DND-41 (cell line): Measurements from ENCODE around the gene CREB3L4.

ENCODE experiments used
- EZH2 ChIP-seq: IDR thresholded peaks from 3 replicates; pipeline ENCODE4 v1.6.1; 2012; ENCODE audit warnings: borderline replicate concordance, low read depth, mild to moderate bottlenecking, moderate library complexity, low read length, inconsistent platforms; ENCODE audit not compliant: severe bottlenecking
- TF ChIP-seq, protein P1 (sequence below): IDR thresholded peaks from 2 replicates; pipeline ENCODE4 v1.5.1; 2012; ENCODE audit warnings: borderline replicate concordance, low read length, moderate library complexity, mild to moderate bottlenecking; ENCODE audit not compliant: poor library complexity, severe bottlenecking; ENCODE audit errors: extremely low read depth

DNA sequence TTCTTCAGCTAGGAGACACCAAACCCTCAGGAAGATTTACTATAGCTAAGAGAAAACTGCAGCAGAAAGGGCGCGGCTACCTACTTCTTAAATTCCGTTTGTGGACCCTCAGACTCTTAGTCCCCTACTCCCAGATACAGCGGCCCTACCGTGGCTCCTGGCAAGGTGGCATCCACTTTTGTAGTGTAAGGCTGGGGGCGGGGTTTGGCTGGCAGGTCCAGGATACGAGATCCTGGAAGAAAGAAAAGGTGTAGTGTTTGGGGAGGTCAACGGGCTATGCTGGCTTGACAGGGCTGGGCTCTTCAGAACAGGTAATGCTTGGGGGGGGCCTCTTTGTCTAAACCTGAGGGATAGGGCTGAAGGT lies 280 bp downstream of the CREB3L4 start:
- TF ChIP-seq, protein P1, sequence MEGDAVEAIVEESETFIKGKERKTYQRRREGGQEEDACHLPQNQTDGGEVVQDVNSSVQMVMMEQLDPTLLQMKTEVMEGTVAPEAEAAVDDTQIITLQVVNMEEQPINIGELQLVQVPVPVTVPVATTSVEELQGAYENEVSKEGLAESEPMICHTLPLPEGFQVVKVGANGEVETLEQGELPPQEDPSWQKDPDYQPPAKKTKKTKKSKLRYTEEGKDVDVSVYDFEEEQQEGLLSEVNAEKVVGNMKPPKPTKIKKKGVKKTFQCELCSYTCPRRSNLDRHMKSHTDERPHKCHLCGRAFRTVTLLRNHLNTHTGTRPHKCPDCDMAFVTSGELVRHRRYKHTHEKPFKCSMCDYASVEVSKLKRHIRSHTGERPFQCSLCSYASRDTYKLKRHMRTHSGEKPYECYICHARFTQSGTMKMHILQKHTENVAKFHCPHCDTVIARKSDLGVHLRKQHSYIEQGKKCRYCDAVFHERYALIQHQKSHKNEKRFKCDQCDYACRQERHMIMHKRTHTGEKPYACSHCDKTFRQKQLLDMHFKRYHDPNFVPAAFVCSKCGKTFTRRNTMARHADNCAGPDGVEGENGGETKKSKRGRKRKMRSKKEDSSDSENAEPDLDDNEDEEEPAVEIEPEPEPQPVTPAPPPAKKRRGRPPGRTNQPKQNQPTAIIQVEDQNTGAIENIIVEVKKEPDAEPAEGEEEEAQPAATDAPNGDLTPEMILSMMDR, result no peak
- TF ChIP-seq EZH2, result no peak
